GM19240 (cell line): ENCODE results near the gene TACR1.
"Not testable (repeated sequence)": the region's sequence is repeated elsewhere in the genome, so short reads cannot be mapped to it uniquely, and the experiment has no call there.

Experiments
- DNase-seq: peaks from one replicate; pipeline ENCODE4 v3.0.0; 2011; ENCODE audit warnings: low spot score; ENCODE audit not compliant: insufficient read length

TACR1 gene

DNA sequence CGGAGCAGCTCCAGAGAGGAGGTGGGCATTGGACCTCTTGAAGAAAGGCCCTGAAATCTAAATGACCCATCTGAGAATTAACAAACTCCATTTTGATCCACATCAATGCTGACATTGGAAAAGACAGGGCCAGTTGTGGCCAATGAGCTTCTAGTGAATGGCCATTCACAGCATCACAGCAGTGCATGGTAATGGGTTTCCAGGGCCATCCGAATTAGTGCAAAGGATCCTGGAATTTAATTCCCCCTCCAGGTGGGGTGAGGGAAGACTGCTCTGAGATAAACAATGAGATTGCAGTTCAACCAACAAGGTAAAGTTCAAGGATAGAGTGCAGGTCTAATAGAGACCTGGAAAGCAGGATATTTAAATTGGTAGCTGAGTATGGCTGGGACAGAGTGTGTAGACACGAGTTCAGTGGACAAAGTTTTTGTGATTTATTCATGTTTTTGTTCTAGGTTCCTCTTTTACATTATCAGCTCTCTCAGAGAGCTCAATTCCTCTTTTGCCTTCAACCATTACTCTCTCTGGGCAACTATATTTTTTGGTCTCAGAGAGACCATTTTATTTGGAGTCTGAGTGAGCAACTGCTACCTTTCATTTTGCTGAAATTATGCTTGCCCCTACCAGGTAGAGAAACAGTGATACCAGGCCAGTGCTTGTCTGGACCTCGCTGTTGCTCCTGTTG, 5.0 kb downstream of the TACR1 start:
- DNase-seq = no peak

DNA sequence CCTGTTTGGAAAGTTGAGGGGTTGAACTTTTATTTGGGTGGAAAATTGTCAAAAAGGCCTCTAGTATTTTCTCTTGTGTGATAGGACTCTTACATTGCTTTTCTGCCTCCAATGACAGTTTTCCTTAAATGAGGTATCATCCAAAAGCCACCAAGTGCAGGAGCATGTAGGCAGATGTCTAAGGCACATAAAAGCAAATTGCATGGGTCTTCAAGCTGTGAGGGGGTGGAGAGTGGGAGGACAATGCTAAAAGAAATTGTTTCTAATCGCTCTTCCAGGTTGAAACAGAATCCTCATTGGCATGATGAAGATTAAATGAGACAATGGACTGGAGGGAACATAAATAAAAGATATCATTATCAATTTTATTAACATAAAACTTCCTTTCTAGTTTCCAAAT, 6.8 kb downstream of the TACR1 start:
- no peak for DNase-seq

DNA sequence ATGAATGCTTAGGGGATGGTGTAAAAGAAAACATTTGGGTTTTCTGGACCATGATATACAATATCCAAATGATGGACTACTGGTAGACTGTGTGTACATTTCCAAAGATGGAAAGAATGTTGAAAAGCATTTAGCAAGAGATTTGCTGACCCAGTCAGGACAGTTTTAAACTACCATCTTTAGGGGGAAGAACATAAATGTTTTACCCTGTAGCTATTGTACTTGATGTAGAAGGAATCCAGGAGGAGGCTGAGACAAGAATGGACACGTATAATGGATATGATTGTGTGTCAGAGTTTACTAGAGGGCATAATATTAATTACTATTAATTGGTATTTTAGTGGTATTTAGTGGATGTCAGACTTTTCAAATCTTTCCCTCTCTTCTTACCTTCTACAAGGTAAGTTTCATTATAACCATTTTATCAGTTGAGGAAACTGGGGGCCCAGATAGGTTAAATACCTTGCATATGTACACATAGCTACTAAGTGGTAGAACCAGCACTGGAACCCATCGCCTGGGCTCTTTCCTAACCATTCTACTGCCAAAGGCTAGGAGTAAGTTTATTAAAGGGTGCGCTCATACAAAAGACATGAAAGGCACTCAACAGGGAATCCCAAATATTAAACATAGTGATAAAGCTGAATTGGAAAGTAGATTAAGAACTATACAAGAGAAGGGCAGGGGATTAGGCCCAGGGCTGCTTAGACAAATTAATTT, 8.9 kb downstream of the TACR1 start:
- DNase-seq = no peak

DNA sequence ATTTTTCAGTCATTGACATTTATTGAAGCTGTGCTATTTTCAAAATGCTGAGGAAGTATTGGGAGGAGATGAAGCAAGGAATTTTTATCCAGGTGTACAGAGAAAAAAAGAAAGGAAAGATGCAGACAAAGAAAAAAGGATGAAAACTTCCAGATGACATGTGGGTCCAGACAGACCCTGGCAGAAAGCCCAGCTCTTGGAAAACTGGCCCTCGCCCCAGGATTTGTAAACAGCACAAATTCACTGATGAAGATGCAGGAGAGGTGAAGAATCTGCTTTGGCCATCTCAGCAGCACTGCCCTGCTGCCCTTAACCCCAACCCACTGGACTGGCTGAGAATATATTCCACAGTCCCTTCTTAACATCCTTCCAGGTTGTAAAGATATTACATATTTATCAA, 12.5 kb downstream of the TACR1 start:
- no peak for DNase-seq

DNA sequence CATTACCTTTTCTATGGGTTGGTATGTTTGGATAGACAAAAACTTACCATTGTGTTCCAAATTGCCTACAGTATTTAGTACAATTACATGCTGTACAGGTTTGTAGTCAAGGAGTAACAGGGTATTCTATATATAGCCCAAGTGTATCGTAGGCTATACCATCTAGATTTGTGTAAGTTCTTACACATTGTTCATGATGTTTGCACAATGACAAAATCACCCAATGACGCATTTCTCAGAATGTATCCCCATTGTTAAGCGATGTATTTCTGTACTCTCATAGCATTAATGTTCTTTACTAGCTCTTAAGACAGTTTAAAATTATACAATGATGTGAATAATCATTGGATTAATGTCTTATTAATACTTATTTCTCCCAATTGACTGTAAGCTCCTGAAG, 16.7 kb downstream of the TACR1 start:
- DNase-seq = no peak

DNA sequence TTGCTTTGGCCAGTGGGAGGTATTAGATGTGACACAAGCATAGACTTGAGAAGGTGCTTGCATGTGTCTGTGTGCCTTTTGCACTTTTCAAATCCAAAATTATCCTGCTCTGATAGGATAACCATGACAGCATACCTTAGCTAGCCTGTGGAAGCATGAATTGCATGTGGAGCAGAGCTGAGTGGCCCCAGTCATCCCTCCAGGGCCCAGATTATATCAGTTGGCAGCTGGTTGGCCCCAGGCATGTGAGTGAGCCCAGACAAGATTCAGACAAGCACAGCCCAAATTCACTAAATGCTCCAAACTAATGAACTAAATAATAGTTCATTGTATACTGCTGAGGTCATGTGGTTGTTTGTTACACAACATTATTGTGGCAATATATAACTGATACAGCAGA, 18.8 kb downstream of the TACR1 start:
- no peak for DNase-seq

DNA sequence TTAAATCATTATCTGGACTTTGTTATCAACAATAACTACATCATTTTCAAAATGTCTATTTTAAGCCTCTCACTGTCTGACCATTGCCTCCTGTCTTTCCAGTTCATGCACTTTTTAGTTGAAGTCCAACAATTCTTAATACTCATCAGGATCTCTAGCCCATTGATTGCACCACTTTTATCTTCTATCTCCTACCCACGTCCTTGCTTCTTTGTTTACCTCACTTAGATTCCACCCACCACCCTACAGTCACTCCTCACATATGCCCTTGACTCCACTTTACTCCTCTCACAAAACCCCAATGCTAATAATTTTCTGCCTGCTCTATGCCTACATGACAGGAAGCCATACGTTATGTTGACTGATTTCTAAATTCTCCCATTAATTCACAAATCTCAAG, 21.9 kb downstream of the TACR1 start:
- no peak for DNase-seq

DNA sequence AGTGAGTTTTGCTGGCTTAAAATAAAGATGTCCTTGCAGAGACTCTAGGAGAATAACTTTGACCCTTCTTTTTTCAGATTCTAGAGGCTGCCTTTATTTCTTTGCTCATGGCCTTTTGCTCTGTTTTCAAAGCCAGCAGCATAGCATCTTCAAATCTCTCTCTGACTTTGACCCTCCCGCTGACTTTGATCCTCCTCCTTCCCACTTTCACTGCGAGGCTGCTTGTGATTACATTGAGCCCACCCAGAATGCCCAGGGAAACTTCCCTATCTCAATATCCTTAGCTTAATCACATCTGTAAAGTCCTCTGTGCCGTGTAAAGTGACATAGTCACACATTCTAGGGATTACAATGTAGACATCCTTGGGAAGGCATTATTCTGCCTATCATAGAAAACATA, 23.9 kb downstream of the TACR1 start:
- no peak for DNase-seq

DNA sequence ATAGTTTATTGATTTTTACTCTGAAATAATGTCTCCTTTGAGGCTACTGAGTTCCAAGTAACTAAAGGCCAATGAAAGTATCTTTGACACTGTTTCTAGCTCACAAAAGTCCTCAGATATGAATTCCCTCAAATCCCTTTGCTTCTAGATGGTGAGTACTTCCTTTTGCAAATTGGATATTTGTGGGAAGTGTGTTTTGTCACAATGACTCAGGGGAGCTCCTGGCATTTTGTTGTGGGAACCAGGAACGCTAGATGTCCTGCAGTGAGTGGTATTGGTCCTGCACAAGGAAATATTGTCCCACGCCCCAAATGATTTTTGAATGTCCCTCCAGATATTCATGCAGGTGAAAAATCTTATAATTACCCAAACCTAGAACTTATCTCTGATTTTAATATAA, 24.3 kb downstream of the TACR1 start:
- no peak for DNase-seq

DNA sequence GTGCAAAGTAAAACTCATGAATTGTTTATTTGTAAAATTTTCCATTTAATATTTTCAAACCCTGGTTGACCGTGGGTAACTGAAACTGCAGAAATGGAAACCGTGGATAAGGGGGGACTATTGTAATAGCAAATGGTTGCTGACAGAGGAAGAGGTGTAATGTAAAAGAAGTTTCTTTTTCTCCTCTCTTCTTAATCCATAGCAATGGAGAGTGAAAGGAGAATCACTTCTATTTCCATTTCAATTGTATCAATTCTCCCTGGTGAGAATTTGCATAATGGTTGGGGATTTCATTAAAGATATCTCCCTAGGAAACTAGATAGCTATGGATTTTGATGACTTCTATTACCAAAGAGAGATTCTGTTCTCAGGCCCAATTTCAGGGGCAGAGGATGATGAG, 24.8 kb downstream of the TACR1 start:
- no peak for DNase-seq

DNA sequence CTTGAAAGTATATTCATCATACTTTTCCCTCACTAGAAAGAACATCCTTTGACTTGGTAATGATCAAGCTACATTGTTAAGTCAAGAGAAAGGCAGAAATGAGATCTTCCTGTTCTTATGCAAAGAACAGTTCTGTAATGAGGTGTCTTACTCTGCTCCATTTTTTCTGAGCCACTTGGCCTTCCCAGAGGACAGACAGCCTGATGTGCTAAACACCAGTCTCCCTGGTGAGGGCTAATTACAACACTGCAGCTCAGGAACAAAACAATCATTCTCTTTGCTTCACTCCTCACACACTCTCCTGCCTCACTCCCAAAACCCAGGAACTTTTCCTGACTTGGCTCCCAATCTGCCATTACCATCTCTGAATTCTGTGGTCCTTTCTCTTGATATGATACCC, 25.6 kb downstream of the TACR1 start:
- DNase-seq = no peak

DNA sequence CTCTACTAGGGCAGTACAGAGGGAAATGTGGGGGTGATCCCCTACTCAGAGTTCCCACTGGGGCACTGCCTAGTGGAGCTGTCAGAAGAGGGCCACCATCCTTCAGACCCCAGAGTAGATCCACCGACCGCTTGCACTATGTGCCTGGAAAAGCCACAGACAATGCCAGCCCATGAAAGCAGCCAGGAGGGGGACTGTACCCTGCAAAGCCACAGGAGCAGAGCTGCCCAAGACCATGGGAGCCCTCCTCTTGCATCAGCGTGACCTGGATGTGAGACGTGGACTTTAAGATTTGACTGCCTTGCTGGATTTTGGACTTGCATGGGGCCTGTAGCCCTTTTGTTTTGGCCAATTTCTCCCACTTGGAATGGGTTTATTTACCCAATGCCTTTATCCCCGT, 27.9 kb downstream of the TACR1 start:
- DNase-seq = not testable (repeated sequence)

DNA sequence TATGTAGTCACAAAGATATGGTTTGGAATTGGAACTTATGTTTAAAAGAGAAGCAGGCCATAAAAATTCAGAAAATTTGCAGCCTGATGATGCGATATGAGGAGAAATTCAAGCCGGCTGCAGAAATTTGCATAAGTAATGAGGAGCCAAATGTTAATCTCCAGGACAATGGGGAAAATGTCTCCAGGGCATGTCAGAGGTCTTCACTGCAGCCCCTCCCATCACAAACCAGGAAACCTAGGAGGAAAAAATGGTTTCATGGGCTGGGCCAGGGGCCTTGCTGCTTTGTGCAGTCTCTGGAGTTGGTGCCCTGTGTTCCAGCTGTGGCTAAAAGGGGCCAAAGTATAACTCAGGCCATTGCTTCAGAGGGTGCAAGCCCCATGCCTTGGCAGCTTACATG, 28.4 kb downstream of the TACR1 start:
- DNase-seq = no peak

DNA sequence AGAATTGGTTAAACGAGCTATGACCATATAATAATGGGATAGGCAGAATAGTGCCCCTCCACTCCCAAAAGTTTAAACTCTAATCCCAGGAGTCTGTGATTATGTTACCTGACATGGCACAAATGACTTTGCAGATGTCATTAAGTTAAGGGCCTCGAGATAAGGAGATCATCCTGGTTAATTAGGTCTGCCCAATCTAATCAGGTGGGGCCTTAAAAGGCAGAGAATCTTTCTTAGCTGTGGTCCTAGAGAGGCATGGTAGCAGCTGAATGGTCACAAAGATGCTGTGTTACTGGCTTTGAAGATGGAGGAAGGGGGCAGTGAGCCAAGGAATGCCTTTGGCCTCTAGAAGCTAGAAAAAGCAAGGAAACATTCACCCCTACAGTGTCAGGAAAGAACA, 31.1 kb downstream of the TACR1 start:
- DNase-seq = no peak

DNA sequence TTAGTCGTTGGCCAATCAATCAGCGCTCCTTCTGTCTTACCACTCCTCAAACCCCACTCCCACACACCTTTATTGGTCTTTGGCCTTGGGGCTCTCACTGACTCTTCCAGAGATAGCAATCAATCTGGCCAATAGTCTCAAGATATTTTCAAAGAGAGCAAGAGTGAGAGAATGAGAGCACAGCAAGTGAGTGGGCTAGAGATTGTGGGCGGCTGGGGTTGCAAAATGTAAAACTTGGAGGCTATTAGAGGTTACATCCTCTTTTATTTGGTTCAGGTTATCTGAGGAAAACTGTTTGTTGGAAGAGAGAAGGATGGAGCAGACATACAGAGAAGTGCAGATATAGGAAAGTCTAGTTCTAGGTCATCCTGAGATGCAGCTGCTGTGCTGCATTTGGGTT, 32.8 kb downstream of the TACR1 start:
- DNase-seq = no peak

DNA sequence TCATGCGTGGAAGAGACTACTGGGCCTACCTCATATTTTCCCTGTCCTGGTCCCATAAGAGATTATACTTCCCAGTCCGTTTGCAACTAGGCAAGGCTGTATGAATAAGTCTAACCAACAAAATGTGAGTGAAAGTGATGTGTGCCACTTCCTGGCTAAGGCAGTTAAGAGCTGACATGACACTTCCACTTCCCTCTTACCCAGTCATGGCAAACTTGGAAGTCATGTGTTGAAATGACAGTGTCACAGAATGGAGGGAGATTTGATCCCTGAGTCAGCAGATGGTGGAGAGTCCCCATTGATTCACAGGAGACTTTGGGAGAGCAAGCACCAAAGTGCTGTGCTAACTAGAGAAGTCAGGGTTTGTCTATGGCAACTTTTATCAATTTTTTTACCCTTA, 36.4 kb downstream of the TACR1 start:
- no peak for DNase-seq

DNA sequence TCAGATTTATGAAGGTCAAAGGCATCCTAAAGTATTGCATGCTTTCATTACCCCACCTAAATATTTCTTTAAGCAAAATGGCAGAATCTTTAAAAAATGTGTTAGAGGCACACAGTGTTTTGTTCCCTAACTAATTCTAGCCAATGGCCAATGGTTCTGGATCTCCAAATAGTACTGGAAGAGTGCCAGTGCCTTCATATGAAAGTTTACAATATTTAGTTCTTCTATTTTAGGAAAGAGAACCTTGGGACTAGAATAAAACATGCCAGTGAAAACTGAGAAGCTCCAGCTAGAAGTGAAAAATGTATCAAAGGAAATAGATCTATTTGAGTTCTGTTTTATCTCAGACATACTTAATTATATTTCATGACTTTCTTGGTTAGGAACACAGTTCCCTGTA, 37.1 kb downstream of the TACR1 start:
- no peak for DNase-seq

DNA sequence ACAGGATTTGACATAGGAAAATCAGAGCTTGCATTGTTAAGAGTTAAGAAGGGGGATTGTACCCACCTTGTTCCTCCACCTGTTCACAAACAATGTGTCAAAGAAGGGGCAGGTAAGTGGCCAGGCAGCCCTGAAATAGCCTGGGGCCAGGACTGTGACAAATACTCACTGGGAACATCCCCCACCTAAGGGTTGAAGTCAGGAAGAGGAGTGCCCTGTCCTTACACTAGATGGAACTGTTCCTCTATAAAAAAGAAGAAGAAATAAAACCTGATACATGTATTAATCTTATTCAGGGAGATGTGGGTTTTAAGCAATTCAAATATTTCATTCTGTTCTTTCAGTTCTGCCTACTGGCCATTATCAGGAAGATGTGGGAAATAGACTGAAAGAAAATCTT, 41.9 kb downstream of the TACR1 start:
- no peak for DNase-seq

DNA sequence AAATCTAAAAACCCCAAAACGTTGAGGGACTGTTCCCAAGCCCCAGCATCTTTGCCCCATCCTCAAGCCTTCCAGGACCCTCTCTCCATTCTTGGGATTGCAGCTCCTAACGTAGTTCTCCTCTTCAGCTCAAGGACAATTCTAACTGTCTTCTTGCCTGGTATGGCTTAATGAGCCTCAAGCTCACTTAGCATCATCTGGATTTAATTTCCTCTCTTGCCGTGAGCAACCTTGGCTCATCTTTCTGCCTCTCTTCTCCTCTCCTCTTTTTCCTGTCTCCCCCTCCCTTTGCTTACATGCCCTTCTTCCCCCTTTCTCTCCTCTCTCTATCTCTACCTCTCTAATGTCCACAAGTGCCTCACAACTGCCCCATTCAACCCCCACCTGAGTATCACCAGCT, 44.2 kb downstream of the TACR1 start:
- no peak for DNase-seq

DNA sequence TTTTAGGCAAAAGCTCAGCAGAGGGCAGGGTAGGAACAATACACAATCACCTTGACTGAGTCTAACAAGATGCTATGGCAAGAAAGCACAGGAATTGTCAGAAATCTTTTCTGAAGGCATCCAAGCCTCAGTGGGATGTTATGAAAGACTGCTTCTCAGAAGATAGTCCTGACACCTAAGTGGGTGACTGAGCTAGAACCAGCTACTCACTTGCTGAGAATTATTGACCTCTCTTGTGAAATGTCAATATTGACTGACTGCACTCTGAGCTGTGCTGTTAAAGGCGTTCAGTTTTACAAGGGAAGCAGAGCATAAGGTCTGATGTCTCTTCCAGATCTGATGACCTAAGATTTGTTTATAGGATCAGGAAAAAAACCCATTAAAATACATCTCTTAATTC, 46.1 kb downstream of the TACR1 start:
- DNase-seq = no peak

DNA sequence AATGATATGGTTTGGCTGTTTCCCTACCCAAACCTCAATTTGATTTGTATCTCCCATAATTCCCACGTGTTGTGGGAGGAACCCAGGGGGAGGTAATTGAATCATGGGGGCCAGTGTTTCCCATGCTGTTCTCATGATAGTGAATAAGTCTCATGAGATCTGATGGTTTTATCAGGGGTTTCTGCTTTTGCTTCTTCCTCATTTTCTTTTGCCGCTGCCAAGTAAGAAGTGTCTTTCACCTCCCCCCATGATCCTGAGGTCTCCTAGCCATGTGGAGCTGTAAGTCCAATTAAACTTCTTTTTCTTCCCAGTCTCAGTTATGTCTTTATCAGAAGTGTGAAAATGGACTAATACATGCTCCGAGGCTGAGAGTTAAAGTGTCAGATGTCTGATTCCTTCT, 47.1 kb downstream of the TACR1 start:
- not testable (repeated sequence) for DNase-seq

DNA sequence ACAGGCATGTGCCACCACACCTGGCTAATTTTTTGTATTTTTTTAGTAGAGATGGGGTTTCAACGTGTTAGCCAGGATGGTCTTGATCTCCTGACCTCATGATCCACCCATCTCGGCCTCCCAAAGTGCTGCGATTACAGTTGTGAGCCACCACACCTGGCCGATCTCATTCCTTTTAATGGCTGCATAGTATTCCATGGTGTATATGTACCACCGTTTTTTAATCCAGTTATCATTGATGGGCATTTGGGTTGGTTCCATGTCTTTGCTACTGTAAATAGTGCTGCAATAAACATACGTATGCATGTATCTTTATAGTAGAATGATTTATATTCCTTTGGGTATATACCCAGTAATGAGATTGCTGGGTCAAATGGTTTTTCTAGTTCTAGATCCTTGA, 51.4 kb downstream of the TACR1 start:
- DNase-seq = not testable (repeated sequence)

DNA sequence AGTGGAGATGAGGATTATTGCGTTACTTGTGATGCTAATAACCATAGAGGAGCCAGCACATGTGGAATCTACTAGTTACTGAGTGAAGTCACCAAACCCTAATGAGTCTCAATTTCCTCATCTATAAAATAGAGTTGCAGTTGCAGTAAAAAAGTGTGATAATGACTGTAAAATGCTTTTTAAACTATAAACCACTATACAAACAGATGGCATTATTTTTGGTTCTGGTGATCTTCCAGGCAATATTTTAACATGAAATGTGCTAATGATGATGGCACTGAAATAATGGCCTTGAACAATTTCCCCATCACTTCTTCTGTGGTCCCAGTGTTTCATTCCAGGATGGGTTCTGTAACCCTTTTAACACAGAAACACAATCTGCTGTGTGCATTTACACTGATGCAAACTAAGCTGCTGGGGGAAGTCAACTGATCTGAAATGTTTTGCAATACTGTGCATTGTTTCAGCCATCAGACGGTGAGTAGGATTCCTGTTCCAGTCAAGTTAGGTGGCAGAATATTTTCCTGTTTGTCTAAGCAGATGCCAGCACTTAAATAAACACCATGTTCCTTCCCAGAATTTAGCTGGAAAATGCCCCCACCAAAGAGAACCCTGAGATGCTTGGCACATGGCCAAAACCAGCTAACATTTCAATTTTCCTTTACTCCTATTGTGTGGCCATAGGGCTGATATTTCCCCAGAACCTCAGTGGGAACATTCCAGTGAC, 52.6 kb downstream of the TACR1 start:
- DNase-seq = no peak
